K562 (cell line): ENCODE measurements around the gene ERP44. TPM values are rescaled to one million over a fixed set of nuclear protein-coding genes. Genes with fewer than 3 reads are reported as not detected.

Experiments
- ATF7 ChIP-seq: fragments of 450-650 bp; IDR thresholded peaks from 2 replicates; pipeline ENCODE4 v1.7.1; 2014; ENCODE audit warnings: mild to moderate bottlenecking, moderate library complexity
- BMI1 ChIP-seq: fragments of 150-350 bp; IDR thresholded peaks from 2 replicates; pipeline ENCODE4 v1.6.1; 2014; ENCODE audit warnings: low read length
- CAMTA2 ChIP-seq: fragments of 250-450 bp; sonication (Bioruptor Pico); conservative IDR thresholded peaks from 2 replicates; pipeline ENCODE4 v1.5.1; 2022
- CBX1 ChIP-seq: sonication (generic); IDR thresholded peaks from 2 replicates; pipeline ENCODE4 v1.6.1; 2016; ENCODE audit warnings: antibody characterized with exemption, low read depth, mild to moderate bottlenecking
- ESRRA ChIP-seq: fragments of 450-650 bp; IDR thresholded peaks from 2 replicates; pipeline ENCODE4 v1.6.1; 2014; ENCODE audit warnings: low read depth, mild to moderate bottlenecking, moderate library complexity, borderline replicate concordance
- EZH2 ChIP-seq: IDR thresholded peaks from 2 replicates; pipeline ENCODE4 v1.6.1; 2012; ENCODE audit warnings: low read depth, mild to moderate bottlenecking, inconsistent platforms, low read length, borderline replicate concordance
- FOXJ3 ChIP-seq: sonication (generic); formaldehyde crosslinking; IDR thresholded peaks from 2 replicates; pipeline ENCODE4 v1.4.0; 2020; ENCODE audit warnings: mild to moderate bottlenecking, missing genetic modification reagents
- FOXK2 ChIP-seq, 2 experiments: fragments of 450-650 bp; IDR thresholded peaks in 1 of 2; conservative IDR thresholded peaks in 1 of 2; 2 replicates each; pipeline ENCODE4 v1.6.1; 2016; ENCODE audit warnings: low read depth in 2 of 2, mild to moderate bottlenecking in 1 of 2
- HDAC8 ChIP-seq: fragments of 450-650 bp; IDR thresholded peaks from 2 replicates; pipeline ENCODE4 v1.6.1; 2016; ENCODE audit warnings: mild to moderate bottlenecking, missing genetic modification characterization, moderate library complexity, missing compliant biosample characterization
- IFI16 ChIP-seq: fragments of 250-450 bp; sonication (Bioruptor Pico); IDR thresholded peaks from 2 replicates; pipeline ENCODE4 v2.1.2; 2022; ENCODE audit warnings: mild to moderate bottlenecking, inconsistent platforms
- KAT7 ChIP-seq: sonication (generic); formaldehyde crosslinking; IDR thresholded peaks from 2 replicates; pipeline ENCODE4 v1.8.0; 2022; ENCODE audit warnings: missing genetic modification reagents, mild to moderate bottlenecking, borderline replicate concordance
- KDM5B ChIP-seq: fragments of 200-600 bp; sonication (generic); IDR thresholded peaks from 2 replicates; pipeline ENCODE4 v1.6.1; 2012; ENCODE audit warnings: low read depth, mild to moderate bottlenecking, moderate library complexity, low read length, control low read depth, inconsistent platforms; ENCODE audit not compliant: insufficient replicate concordance
- KLF6 ChIP-seq: fragments of 250-450 bp; sonication (Bioruptor Pico); IDR thresholded peaks from 2 replicates; pipeline ENCODE4 v1.4.0; 2020; ENCODE audit warnings: mild to moderate bottlenecking, moderate library complexity, borderline replicate concordance
- MAFG ChIP-seq: fragments of 450-650 bp; conservative IDR thresholded peaks from 2 replicates; pipeline ENCODE4 v1.6.1; 2016; ENCODE audit warnings: missing genetic modification characterization, missing compliant biosample characterization
- MAFK ChIP-seq: IDR thresholded peaks from 2 replicates; pipeline ENCODE4 v1.6.1; 2011; ENCODE audit warnings: low read length, improper control_type of control experiment
- MEIS2 ChIP-seq: fragments of 450-650 bp; IDR thresholded peaks from 2 replicates; pipeline ENCODE4 v1.6.1; 2014; ENCODE audit warnings: mild to moderate bottlenecking; ENCODE audit not compliant: partially characterized antibody
- NR2C2 ChIP-seq, 2 experiments: fragments of 200-800 bp in 1 of 2; sonication (Bioruptor generic) in 1 of 2; sonication (generic) in 1 of 2; formaldehyde crosslinking in 1 of 2; IDR thresholded peaks; 2 replicates each; pipeline versions ENCODE4 v1.6.1 to v1.8.0; 2016 to 2022; ENCODE audit warnings: mild to moderate bottlenecking in 1 of 2, missing compliant biosample characterization in 1 of 2, missing genetic modification characterization in 1 of 2, missing genetic modification reagents in 1 of 2
- POLR2A ChIP-seq: fragments of 450-650 bp; conservative IDR thresholded peaks from 2 replicates; pipeline ENCODE4 v1.6.1; 2016
- POLR2AphosphoS2 ChIP-seq: IDR thresholded peaks from 2 replicates; pipeline ENCODE4 v1.6.1; 2012; ENCODE audit warnings: low read length, improper control_type of control experiment
- SMAD4 ChIP-seq: fragments of 250-450 bp; sonication (Bioruptor Pico); conservative IDR thresholded peaks from 2 replicates; pipeline ENCODE4 v1.8.0; 2021; ENCODE audit warnings: inconsistent platforms, mild to moderate bottlenecking, moderate library complexity
- SNRNP70 ChIP-seq: fragments of 200-400 bp; formaldehyde crosslinking; optimal IDR thresholded peaks from 2 replicates; pipeline ENCODE3; 2017; ENCODE audit warnings: low read depth, low read length
- SRSF7 ChIP-seq: fragments of 200-400 bp; formaldehyde crosslinking; optimal IDR thresholded peaks from 2 replicates; pipeline ENCODE3; 2017; ENCODE audit warnings: mild to moderate bottlenecking, low read depth, low read length
- ZEB2 ChIP-seq: fragments of 450-650 bp; IDR thresholded peaks from 2 replicates; pipeline ENCODE4 v1.6.1; 2016
- ZNF197 ChIP-seq: fragments of 200-800 bp; sonication (Bioruptor generic); IDR thresholded peaks from 2 replicates; pipeline ENCODE4 v1.6.1; 2016; ENCODE audit warnings: low read depth, missing genetic modification characterization, missing compliant biosample characterization
- ZNF282 ChIP-seq: sonication (generic); formaldehyde crosslinking; IDR thresholded peaks from 2 replicates; pipeline ENCODE4 v1.8.1; 2023; ENCODE audit warnings: missing genetic modification reagents
- ZNF316 ChIP-seq: fragments of 450-650 bp; IDR thresholded peaks from 2 replicates; pipeline ENCODE4 v1.6.1; 2016
- ZNF644 ChIP-seq: fragments of 200-800 bp; sonication (Bioruptor generic); IDR thresholded peaks from 2 replicates; pipeline ENCODE4 v1.6.1; 2016; ENCODE audit warnings: low read depth, missing genetic modification characterization, missing compliant biosample characterization
- ZNF668 ChIP-seq: fragments of 250-450 bp; sonication (Bioruptor Pico); IDR thresholded peaks from 2 replicates; pipeline ENCODE4 v1.8.0; 2022; ENCODE audit warnings: mild to moderate bottlenecking, inconsistent platforms
- polyA plus RNA-seq, 8 experiments: library from polyadenylated mRNA; depleted of rRNA in 4 of 8; stranded (reverse) in 5 of 8; unstranded in 3 of 8; fragments of >200 nt; fragmentation: Nextera tagmentation in 2 of 8; fragmentation: Illumina TruSeq in 1 of 8; extraction: Ambion mirVana in 2 of 8; extraction: Trizol in 1 of 8; gene quantifications; 2 replicates each; pipeline versions ENCODE4 v1.2.1 to v1.2.3, GENCODE V29; 2011 to 2014; ENCODE audit warnings: inconsistent platforms in 1 of 8, missing spikeins in 1 of 8
- total RNA-seq, 7 experiments: library from RNA; depleted of rRNA in 6 of 7; stranded (reverse); fragments of >200 nt in 6 of 7; fragmentation: Illumina TruSeq in 2 of 7; extraction: Trizol in 2 of 7; gene quantifications; 2 replicates each; pipeline versions ENCODE4 v1.2.1 to v1.2.3, GENCODE V29; 2011 to 2021; ENCODE audit warnings: low replicate concordance in 1 of 7
- TF ChIP-seq, protein P1 (sequence below): fragments of 450-650 bp; IDR thresholded peaks from 2 replicates; pipeline ENCODE4 v1.6.1; 2017; ENCODE audit warnings: antibody characterized with exemption
- TF ChIP-seq, protein P2 (sequence below): fragments of 450-650 bp; formaldehyde crosslinking; IDR thresholded peaks from 2 replicates; pipeline ENCODE4 v1.4.0; 2022; ENCODE audit warnings: mild to moderate bottlenecking, moderate library complexity

Gene ERP44
- total and polyA plus RNA-seq, 9 of the 15 experiments (the other 6 are each of a cell fraction or from before 2014, with no cell fraction given), result 9.2 to 23.4 (median 13.6) TPM

DNA sequence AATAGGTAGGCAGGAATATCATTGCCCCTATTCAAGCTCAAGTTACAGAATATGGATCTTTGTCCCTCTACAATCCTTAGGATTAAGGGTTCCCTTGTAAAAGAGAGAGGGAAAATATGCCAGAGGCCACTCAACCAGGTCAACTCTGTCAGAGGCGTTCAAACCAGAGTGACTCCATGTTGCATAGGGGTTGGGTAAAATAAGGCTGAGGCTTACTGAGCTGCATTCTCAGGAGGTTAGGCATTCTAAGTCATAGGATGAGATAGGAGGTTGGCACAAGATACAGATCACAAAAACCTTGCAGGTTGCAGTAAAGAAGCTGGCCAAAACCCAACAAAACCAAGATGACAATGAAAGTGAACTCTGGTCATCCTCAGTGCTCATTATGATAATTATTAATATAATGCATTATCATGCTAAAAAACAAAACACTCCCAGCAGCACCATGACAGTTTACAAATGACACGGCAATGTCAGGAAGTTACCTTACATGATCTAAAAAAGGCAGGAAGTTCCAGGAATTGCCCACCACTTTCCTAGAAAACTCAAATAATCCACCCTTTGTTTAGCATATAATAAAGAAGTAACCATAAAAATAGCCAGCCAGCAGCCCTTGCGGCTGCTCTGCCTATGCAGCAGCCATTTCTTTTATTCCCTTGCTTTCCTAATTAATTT, 64.8 kb downstream of the ERP44 start (continued):
- TF ChIP-seq, protein P1, sequence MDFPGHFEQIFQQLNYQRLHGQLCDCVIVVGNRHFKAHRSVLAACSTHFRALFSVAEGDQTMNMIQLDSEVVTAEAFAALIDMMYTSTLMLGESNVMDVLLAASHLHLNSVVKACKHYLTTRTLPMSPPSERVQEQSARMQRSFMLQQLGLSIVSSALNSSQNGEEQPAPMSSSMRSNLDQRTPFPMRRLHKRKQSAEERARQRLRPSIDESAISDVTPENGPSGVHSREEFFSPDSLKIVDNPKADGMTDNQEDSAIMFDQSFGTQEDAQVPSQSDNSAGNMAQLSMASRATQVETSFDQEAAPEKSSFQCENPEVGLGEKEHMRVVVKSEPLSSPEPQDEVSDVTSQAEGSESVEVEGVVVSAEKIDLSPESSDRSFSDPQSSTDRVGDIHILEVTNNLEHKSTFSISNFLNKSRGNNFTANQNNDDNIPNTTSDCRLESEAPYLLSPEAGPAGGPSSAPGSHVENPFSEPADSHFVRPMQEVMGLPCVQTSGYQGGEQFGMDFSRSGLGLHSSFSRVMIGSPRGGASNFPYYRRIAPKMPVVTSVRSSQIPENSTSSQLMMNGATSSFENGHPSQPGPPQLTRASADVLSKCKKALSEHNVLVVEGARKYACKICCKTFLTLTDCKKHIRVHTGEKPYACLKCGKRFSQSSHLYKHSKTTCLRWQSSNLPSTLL, result no peak; the same call in 1 of the 2 replicates
- peak; percentile 94 for TF ChIP-seq SMAD4 (CRISPR knock-in tag)
- no peak for TF ChIP-seq FOXK2 (conservative IDR thresholded peaks at IDR 0.05 in 1 of 2, IDR thresholded peaks at IDR 0.05 in 1 of 2; ENCODE audit: low read depth in 2 of 2)
- peak; percentile 85 for TF ChIP-seq MEIS2
- TF ChIP-seq EZH2, result no peak
- peak; percentile 60; the same call in 1 of the 2 replicates for TF ChIP-seq MAFG (tag)
- no peak for TF ChIP-seq ATF7
- no peak for TF ChIP-seq MAFK
- no peak for TF ChIP-seq ESRRA
- TF ChIP-seq ZNF282 (CRISPR knock-in tag), result no peak
- TF ChIP-seq KDM5B, result no peak
- TF ChIP-seq POLR2A, result no peak
- peak; percentile 68; the same call in 1 of the 2 replicates for TF ChIP-seq KLF6 (CRISPR knock-in tag)
- TF ChIP-seq HDAC8, result peak; percentile 82
- no peak for TF ChIP-seq FOXJ3 (CRISPR knock-in tag)
- TF ChIP-seq ZNF316, result peak; percentile 65
- TF ChIP-seq KAT7 (CRISPR knock-in tag), result no peak
- no peak for TF ChIP-seq SRSF7
- TF ChIP-seq, protein P2, sequence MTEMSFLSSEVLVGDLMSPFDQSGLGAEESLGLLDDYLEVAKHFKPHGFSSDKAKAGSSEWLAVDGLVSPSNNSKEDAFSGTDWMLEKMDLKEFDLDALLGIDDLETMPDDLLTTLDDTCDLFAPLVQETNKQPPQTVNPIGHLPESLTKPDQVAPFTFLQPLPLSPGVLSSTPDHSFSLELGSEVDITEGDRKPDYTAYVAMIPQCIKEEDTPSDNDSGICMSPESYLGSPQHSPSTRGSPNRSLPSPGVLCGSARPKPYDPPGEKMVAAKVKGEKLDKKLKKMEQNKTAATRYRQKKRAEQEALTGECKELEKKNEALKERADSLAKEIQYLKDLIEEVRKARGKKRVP (CRISPR knock-in tag), result 0 out of 2 replicates have a peak, but pooled peaks have one; percentile 22
- TF ChIP-seq BMI1, result no peak
- TF ChIP-seq POLR2AphosphoS2, result no peak
- TF ChIP-seq ZNF668 (CRISPR knock-in tag), result peak; percentile 86
- TF ChIP-seq SNRNP70, result no peak
- no peak for TF ChIP-seq NR2C2 (CRISPR knock-in tag; IDR thresholded peaks at IDR 0.05)
- peak; percentile 70 for TF ChIP-seq NR2C2 (tag; IDR thresholded peaks at IDR 0.05)
- no peak for TF ChIP-seq CBX1
- no peak for TF ChIP-seq ZNF197 (CRISPR knock-in tag)
- TF ChIP-seq CAMTA2 (CRISPR knock-in tag), result no peak
- 0 out of 2 replicates have a peak, but pooled peaks have one; percentile 76 for TF ChIP-seq IFI16 (CRISPR knock-in tag)
- no peak for TF ChIP-seq ZEB2
- TF ChIP-seq ZNF644 (tag), result peak; percentile 78; the same call in 1 of the 2 replicates
